Heart left ventricle (tissue), 16 donors: ENCODE measurements around the gene ST6GALNAC2. TPM values are rescaled to one million over a fixed set of nuclear protein-coding genes. Genes with fewer than 3 reads are reported as not detected.
A peak's percentile ranks its signal among the peaks of the same experiment; 100 is the strongest.

ENCODE experiments used
- ATAC-seq, 4 donors: fragments of 200-7000 bp; cut with Tn5 transposase; one replicate each; pipeline ENCODE4 v1.9.1; 2020 to 2022; ENCODE audit warnings: moderate library complexity in 4 of 4, mild to moderate bottlenecking in 3 of 4, moderate number of reproducible peaks in 1 of 4
- DNase-seq, 5 donors: peaks; one replicate each; pipeline ENCODE4 v3.0.0-alpha.2; 2020
- H3K27ac ChIP-seq, 12 donors: fragments of 200-600 bp; sonication (generic) in 4 of 12; one replicate each; pipeline versions ENCODE4 v1.5.0 to v1.8.0; 2016 to 2022; ENCODE audit warnings: mild to moderate bottlenecking in 2 of 12
- H3K27me3 ChIP-seq, 9 donors: fragments of 200-600 bp; sonication (generic) in 2 of 9; one replicate each; pipeline versions ENCODE4 v1.5.1 to v1.8.0; 2016 to 2022; ENCODE audit warnings: mild to moderate bottlenecking in 3 of 9
- H3K36me3 ChIP-seq, 9 donors: fragments of 200-600 bp; sonication (generic) in 2 of 9; one replicate each; pipeline versions ENCODE4 v1.5.0 to v1.8.0; 2018 to 2022; ENCODE audit warnings: mild to moderate bottlenecking in 2 of 9
- H3K4me1 ChIP-seq, 12 donors: fragments of 200-600 bp; sonication (generic) in 4 of 12; one replicate each; pipeline versions ENCODE4 v1.5.0 to v1.8.0; 2016 to 2022; ENCODE audit warnings: mild to moderate bottlenecking in 3 of 12
- H3K4me3 ChIP-seq, 12 donors: fragments of 200-600 bp; sonication (generic) in 4 of 12; one replicate each; pipeline versions ENCODE4 v1.5.0 to v1.8.0; 2017 to 2022; ENCODE audit warnings: mild to moderate bottlenecking in 9 of 12, moderate library complexity in 4 of 12
- H3K9me3 ChIP-seq, 12 donors: fragments of 200-600 bp; sonication (generic) in 4 of 12; one replicate each; pipeline versions ENCODE4 v1.5.0 to v1.8.0; 2016 to 2022; ENCODE audit warnings: mild to moderate bottlenecking in 1 of 12
- POLR2A ChIP-seq, 2 donors: fragments of 450-650 bp; IDR thresholded peaks; one replicate each; pipeline ENCODE4 v1.6.1; 2017; ENCODE audit warnings: antibody characterized with exemption in 2 of 2, mild to moderate bottlenecking in 2 of 2, moderate library complexity in 2 of 2
- WGBS, 4 donors: extraction: QIAGEN DNeasy Blood & Tissue Kit in 2 of 4; methylation state at CpG; one replicate each; pipeline versions ENCODE4 v1.1.5 to v1.1.7; 2013 to 2018; 5-methylcytosine and 5-hydroxymethylcytosine counted together
- intact Hi-C, 10 donors: fragments of 100-400 bp; cut with DNase I; formaldehyde crosslinking; loops; one replicate each; pipeline versions ENCODE4 v1.11.1 to v1.14.2; 2022
- long read RNA-seq, 3 donors: library from polyadenylated mRNA; unstranded; transcript quantifications; one replicate each; pipeline ENCODE4 v2.0.0, GENCODE V29; 2020 to 2021
- polyA plus RNA-seq, 2 donors: library from polyadenylated mRNA; stranded (reverse); fragments of 200-250 nt; gene quantifications; one replicate each; pipeline ENCODE4 v1.2.3, GENCODE V29; 2013
- total RNA-seq, 9 donors: library from RNA; depleted of rRNA in 2 of 9; stranded (reverse); fragments of >200 nt in 2 of 9; fragmentation: NEBNext Ultra II Directional in 3 of 9; extraction: Animal tissue kit (Norgen Biotek cat#: 25700) in 3 of 9; gene quantifications; one replicate each; pipeline versions ENCODE4 v1.1.0 to v1.2.4, GENCODE V29; 2016 to 2023
- TF ChIP-seq, protein P1 (sequence below), 12 donors: fragments of 200-600 bp; sonication (generic) in 4 of 12; IDR thresholded peaks; one replicate each; pipeline versions ENCODE4 v1.5.0 to v1.8.0; 2018 to 2022; ENCODE audit warnings: antibody characterized with exemption in 12 of 12, mild to moderate bottlenecking in 5 of 12
- donor health status: ischemic (EF 13 %, LVEDD 7.1; RV severe dilation, severe dysfunction).
- donor health status: healthy with polysubstance abuse.
- donor health status: DM: no; HTN: yes; CAD: no.
- donor health status: DM: no; HTN: no; CAD: no.
- donor health status: ischemic (EF 25% LVEDD 6.9; RV normal size, moderate dysfunction).
- donor health status: ischemic (EF 25% LVEDD 5.7; RV mildly dilated, moderate dysfunction).
- donor health status: healthy.
- donor health status: DM: yes; HTN: yes; CAD: no.
- donor health status: ischemic (EF 35%, LVEDD 5.7; RV mildly dilated, moderate dysfunction).
- donor health status: nonischemic (EF 11% LVEDD 7.7; RV severe dilation, severe dysfunction).
- donor health status: DM: yes; HTN: yes; CAD: no.
- donor health status: PGD.
- donor health status: ischemic (EF 29% LVEDD 5.4; RV normal size, mild dysfunction).
- donor health status: nonischemic (EF 23%, LVEDD 6.1; RV moderate dilation, normal function).

The ST6GALNAC2 gene
- total RNA-seq (1 to 10 TPM; 3.3 to 7.8 (median 5.6) TPM), polyA plus RNA-seq (1 to 10 TPM; 2.1 to 2.3 TPM)
- long read RNA-seq, donor 1, transcript ST6GALNAC2-201 (9 exons, 2,170 nt), result major isoform, 5 of 20 reads
- long read RNA-seq, donor 1, partial matches to known transcripts, result 7 of 20 reads
- long read RNA-seq, donor 1, other reads (novel, unspliced or antisense), result 8 of 20 reads
- long read RNA-seq, donor 2, partial matches to known transcripts, result 3 of 15 reads
- long read RNA-seq, donor 2, other reads (novel, unspliced or antisense), result 10 of 15 reads
- long read RNA-seq, donor 3, partial matches to known transcripts, result 2 of 10 reads
- long read RNA-seq, donor 3, other reads (novel, unspliced or antisense), result 5 of 10 reads

DNA sequence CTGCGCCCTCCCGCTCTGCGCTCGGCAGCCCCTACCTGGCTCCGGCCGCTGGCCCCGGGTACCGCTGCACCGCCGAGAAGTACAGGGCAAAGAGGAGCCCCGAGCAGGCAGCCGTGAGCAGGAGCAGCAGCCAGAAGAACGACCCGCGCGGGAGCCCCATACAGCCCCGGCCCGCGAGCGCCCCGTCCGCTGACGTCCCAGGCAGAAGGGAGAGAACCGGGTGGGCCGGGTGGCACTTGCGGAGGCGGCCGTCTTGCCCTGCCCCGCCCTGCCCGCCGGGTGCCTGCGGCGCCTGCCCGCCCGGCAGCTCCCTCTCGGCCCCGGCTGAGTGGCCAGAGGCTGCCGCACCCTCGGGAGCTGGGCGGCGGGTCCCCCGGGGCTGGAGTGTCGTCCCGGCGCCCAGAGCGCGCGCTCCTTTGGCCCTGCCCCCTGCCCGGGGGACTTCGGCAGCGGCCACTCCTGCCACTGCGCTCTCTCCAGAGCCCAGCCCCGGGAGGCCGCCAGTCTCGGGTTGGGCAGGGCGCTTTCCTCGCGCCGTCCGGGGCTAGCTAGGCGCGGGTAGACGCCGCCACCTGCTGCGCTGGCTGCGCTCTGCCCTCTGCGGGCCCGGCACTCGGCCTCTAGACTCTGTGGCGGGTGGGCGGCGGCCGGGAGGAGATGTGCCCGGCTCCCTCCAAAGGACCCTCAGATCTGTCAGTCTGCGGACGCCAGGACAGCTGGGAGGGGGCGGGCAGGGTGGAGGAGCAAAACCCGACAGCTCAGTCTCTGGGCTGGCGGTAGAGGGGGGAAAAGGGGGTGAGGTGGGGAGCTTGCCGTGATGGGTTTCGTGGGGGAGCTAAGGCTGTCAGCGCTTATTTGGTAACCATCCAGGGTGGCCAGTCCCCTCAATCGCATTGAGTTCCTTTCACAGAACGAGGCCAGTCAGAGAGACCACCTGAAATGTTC is at the start of gene ST6GALNAC2:
Gene ST6GALNAC2 (minus strand): TSS at position 212 of the 945 bp plus-strand sequence. CDS start 52 bp downstream, at position 160.
- Histone ChIP-seq H3K27ac (peak within 1 kb of the TSS in 9 of 12 donors; percentile 5 to 68 (median 46)), H3K27me3 (peaks cover 0 to 43% (median 3%) of the 10 kb centered on the region in 9 donors), H3K4me3 (peak within 1 kb of the TSS; percentile 57 to 81 (median 64)), H3K4me1 (peaks cover 0 to 25% (median 17%) of the 10 kb centered on the region in 12 donors), H3K36me3 (no peaks in the 10 kb centered on the region), H3K9me3 (no peaks in the 10 kb centered on the region)
- peak; percentile 84 to 94 (median 94) for ATAC-seq
- 1 to 2% (median 1%) methylated on average over 27 to 84 of the region's 84 CpGs for WGBS, 4 donors
- peak; percentile 55 to 82 (median 78) for DNase-seq
- intact Hi-C loops, result loop anchor here in 4 of 10 donors (1.0 to 5.0 kb wide), 4 partner anchors 36 to 64 kb away; no protein-coding TSS in a partner anchor
- TF ChIP-seq, protein P1, sequence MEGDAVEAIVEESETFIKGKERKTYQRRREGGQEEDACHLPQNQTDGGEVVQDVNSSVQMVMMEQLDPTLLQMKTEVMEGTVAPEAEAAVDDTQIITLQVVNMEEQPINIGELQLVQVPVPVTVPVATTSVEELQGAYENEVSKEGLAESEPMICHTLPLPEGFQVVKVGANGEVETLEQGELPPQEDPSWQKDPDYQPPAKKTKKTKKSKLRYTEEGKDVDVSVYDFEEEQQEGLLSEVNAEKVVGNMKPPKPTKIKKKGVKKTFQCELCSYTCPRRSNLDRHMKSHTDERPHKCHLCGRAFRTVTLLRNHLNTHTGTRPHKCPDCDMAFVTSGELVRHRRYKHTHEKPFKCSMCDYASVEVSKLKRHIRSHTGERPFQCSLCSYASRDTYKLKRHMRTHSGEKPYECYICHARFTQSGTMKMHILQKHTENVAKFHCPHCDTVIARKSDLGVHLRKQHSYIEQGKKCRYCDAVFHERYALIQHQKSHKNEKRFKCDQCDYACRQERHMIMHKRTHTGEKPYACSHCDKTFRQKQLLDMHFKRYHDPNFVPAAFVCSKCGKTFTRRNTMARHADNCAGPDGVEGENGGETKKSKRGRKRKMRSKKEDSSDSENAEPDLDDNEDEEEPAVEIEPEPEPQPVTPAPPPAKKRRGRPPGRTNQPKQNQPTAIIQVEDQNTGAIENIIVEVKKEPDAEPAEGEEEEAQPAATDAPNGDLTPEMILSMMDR (IDR thresholded peaks at IDR 0.05), result peak in 11 of 12 donors; percentile 15 to 65 (median 42)
- no peak for TF ChIP-seq POLR2A (IDR thresholded peaks at IDR 0.05)

DNA sequence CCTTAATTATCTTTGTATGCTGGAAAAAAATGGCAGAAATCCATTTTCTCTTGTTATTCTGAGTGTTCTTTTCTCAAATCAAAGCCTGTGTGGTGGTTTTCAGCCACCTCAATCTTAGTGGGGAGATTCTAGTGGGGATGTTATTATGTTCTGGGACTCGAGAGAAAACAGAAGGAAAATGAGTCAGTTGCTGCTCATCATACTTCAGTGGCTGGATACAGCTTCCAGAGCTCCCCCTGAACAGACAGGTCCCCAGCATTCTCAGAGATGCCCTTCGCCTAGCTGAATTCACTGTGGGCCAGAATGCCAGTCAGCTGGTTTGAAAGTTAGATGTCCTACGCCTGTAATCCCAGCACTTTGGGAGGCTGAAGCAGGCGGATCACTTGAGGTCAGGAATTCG is 49.4 kb upstream of the ST6GALNAC2 start:
- Histone ChIP-seq H3K27ac (no peak overlapping the region), H3K4me3 (no peak overlapping the region), H3K4me1 (no peaks in the 10 kb centered on the region), H3K9me3 (no peaks in the 10 kb centered on the region), H3K27me3 (no peaks in the 10 kb centered on the region), H3K36me3 (peaks cover 0 to 3% (median 0%) of the 10 kb centered on the region in 9 donors)
- TF ChIP-seq, protein P1 (IDR thresholded peaks at IDR 0.05), result no peak
- no peak for TF ChIP-seq POLR2A (IDR thresholded peaks at IDR 0.05)
- intact Hi-C loops, result no loop called here
- ATAC-seq (no peak), DNase-seq (no peak)
- WGBS, 4 donors, result 91 to 94% (median 93%) methylated on average over 5 of the region's 5 CpGs

DNA sequence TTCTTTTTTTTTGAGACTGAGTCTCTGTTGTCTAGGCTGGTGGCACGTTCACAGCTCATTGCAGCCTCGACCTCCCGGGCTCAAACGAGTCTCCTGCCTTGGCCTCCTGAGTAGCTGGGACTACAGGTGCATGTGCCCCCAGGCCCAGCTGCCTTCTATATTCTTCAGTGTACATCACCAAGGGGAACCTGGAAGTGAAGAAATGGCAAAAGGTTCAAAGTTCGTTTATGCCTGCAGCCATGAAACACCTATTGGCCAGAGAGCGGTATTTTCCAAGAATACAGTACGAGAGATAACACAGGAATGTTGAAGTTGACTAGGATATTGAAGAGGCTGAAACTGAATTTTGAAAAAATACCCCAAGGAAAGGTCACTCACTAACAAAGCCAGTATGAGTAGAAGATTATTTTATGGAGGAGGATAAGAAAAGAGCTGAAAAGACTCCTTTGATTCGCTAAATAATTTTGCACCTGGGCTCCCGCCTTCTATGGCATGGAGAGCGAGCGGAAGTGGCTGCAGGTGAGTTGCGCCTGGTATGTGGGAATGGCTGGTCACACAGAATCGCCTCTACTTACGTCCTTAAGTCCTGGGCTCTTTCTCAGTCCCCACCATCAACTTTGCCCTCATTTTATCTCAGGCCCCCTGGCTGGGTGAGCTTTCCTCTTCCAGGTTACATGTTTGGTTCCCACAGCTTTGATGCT is 48.1 kb upstream of the ST6GALNAC2 start:
- Histone ChIP-seq H3K27me3 (no peaks in the 10 kb centered on the region), H3K27ac (no peak overlapping the region), H3K4me3 (no peak overlapping the region), H3K4me1 (no peaks in the 10 kb centered on the region), H3K36me3 (peaks cover 0 to 3% (median 0%) of the 10 kb centered on the region in 9 donors), H3K9me3 (no peaks in the 10 kb centered on the region)
- intact Hi-C loops, result no loop called here
- no peak for ATAC-seq
- no peak for DNase-seq
- WGBS, 4 donors, result 90 to 94% (median 91%) methylated on average over 14 of the region's 14 CpGs
- no peak for TF ChIP-seq POLR2A (IDR thresholded peaks at IDR 0.05)
- TF ChIP-seq, protein P1 (IDR thresholded peaks at IDR 0.05), result no peak
